ENCODE results near the gene PECR.

GRCh38 chr2:216030216-216030615 is 51.4 kb downstream of the PECR start:
- TF ChIP-seq CTCF (IDR thresholded peaks at IDR 0.05; ENCODE audit: low read length) = no peak
- TF ChIP-seq EZH2 (optimal IDR thresholded peaks at IDR 0.05; ENCODE audit: low read depth, low read length) = no peak
- TF ChIP-seq EZH2phosphoT487 (IDR thresholded peaks at IDR 0.05; ENCODE audit: low read length) = no peak

All from MM.1S (cell line).